ENCODE results near the gene LAMB4.

GRCh38 chr7:108138911-108139310, 8.8 kb upstream of the LAMB4 start:
- TF ChIP-seq CTCF (IDR thresholded peaks at IDR 0.05) (no peak), POLR2A (IDR thresholded peaks at IDR 0.05; ENCODE audit: low read depth) (no peak), EP300 (IDR thresholded peaks at IDR 0.05) (no peak)

All from esophagus muscularis mucosa (tissue), 4 donors.